Measurements from ENCODE around the gene DDI2.

Gene DDI2

GRCh38 chr1:15575549-15576150, 41.6 kb upstream of the DDI2 start:
- no peak for DNase-seq (ENCODE audit: low spot score)
- no peak overlapping the region for H3K27ac ChIP-seq
- TF ChIP-seq, protein P1, sequence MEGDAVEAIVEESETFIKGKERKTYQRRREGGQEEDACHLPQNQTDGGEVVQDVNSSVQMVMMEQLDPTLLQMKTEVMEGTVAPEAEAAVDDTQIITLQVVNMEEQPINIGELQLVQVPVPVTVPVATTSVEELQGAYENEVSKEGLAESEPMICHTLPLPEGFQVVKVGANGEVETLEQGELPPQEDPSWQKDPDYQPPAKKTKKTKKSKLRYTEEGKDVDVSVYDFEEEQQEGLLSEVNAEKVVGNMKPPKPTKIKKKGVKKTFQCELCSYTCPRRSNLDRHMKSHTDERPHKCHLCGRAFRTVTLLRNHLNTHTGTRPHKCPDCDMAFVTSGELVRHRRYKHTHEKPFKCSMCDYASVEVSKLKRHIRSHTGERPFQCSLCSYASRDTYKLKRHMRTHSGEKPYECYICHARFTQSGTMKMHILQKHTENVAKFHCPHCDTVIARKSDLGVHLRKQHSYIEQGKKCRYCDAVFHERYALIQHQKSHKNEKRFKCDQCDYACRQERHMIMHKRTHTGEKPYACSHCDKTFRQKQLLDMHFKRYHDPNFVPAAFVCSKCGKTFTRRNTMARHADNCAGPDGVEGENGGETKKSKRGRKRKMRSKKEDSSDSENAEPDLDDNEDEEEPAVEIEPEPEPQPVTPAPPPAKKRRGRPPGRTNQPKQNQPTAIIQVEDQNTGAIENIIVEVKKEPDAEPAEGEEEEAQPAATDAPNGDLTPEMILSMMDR (IDR thresholded peaks at IDR 0.05): no peak

GRCh38 chr1:15577691-15578090, 39.6 kb upstream of the DDI2 start:
- no peak for DNase-seq (ENCODE audit: low spot score)
- TF ChIP-seq, protein P1 (IDR thresholded peaks at IDR 0.05): no peak
- H3K27ac ChIP-seq: no peak overlapping the region
- H3K4me3 ChIP-seq: no peak overlapping the region

More at GRCh38 chr1:15575549-15576150, 41.6 kb upstream of the DDI2 start:
- H3K4me3 ChIP-seq: no peak overlapping the region

DNA sequence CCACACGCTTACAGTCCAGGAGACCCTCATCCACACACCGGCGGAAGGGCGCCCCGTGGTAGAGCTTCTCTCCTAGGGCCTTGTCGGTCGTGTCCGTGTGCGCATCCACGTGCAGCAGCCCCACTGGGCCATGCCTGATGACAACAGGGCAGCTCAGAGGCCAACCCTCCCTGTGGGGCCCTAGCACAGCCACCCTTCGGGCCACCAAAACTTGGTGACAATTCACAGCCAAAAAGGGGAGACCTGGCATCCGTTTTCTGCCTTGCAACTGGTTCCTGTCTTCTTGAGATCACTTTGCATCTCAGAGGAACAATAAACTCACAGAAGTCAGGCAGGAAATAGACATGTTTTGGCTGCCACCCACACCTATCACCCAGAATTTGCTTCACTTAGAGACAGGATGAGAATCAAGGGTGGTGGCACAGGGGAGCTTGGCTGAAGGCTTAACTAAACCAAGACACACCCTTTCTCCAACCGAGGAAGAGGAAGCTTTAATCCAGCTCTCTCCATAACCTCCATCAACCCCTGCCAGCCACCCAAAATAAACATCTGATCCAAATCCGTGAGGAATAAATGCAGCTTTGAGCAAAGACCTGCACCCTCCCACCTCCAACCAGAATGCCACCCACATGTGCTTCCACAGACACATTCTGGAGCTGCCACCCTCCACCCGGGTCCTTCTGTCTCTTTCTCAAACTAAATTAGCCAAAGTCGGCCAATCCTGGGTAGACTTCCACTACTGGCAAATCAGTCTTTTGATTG, 38.2 kb upstream of the DDI2 start:
- no peak for DNase-seq (ENCODE audit: low spot score)
- TF ChIP-seq, protein P1 (IDR thresholded peaks at IDR 0.05): no peak
- Histone ChIP-seq H3K4me3 (no peak overlapping the region), H3K27ac (no peak overlapping the region)

DNA sequence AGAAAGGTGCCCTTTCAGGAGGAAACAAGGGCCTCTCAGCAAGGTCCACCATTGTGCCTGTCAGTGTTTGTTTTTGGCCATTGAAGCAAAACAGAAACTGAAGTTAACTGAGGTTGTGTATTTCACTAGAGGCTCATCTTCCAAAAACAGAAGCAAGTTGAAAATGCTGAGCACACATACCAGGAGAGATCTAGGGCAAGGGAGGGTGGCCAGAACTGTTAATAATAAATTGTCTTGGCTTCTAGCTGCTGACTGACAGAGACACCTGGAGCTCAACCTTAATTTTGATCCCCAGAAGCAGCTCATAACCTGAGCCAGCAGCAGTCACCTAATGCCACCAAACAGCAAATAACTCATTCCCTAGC, 37.6 kb upstream of the DDI2 start:
- no peak for DNase-seq (ENCODE audit: low spot score)
- Histone ChIP-seq H3K27ac (no peak overlapping the region), H3K4me3 (no peak overlapping the region)
- TF ChIP-seq, protein P1 (IDR thresholded peaks at IDR 0.05): no peak

- Histone ChIP-seq H3K27ac (no peak overlapping the region), H3K4me3 (no peak overlapping the region)
- DNase-seq (ENCODE audit: low spot score): no peak
- TF ChIP-seq, protein P1 (IDR thresholded peaks at IDR 0.05): no peak
Measured at GRCh38 chr1:15583016-15583706, 34.1 kb upstream of the DDI2 start.

GRCh38 chr1:15584489-15585363, 32.5 kb upstream of the DDI2 start, which contains the start of gene AGMAT:
Gene AGMAT (minus strand): TSS chr1:15585051. CDS start chr1:15584967, 84 bp downstream.
- TF ChIP-seq, protein P1 (IDR thresholded peaks at IDR 0.05): no peak
- DNase-seq (ENCODE audit: low spot score): no peak
- Histone ChIP-seq H3K4me3 (peak within 1 kb of the TSS; percentile 70), H3K27ac (no peak within 1 kb of the TSS)

All from coronary artery (tissue), 2 donors.